Hematopoietic multipotent progenitor cell treated with erythropoietin and hydrocortisone succinate and interleukin-3 and kit ligand, for 4 days (in vitro differentiated cells): ENCODE data around the gene RIMBP2.

Experiments used
- DNase-seq: peaks from one replicate; pipeline ENCODE4 v3.0.0-alpha.2; 2015

RIMBP2 gene

DNA sequence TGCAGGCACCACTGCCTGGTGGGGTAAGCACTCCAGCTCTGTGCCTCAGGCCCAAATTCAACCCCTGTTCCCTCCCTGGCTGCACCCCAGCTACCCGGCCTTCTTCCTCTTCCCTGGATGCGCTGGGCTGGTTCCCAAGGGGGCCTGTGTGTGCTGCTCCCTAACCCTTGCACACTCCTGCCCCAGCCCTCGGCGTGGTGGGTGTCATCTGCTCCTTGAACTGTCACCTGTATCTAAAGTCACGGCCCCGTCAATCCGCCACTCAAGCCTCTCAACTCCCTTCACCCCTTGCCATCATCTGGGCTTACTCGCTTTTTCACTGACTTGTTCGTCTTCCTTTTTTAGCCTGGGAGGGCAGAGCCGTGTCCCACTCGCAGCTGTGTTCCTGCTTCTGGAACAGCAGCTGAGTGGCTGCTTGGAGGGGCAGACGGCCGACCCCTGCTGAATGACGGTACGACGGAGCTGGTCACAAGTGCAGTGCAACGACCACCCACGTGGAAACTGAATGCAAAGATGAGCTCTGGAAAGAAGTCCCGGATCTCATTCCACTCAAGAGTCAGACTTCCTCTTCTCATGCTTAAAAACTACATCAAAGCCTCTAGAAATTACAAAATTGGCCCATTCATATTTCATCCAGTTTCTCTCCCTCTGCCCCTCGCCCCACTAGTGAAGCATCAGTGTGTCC lies 239.5 kb downstream of the RIMBP2 start:
- no peak for DNase-seq

DNA sequence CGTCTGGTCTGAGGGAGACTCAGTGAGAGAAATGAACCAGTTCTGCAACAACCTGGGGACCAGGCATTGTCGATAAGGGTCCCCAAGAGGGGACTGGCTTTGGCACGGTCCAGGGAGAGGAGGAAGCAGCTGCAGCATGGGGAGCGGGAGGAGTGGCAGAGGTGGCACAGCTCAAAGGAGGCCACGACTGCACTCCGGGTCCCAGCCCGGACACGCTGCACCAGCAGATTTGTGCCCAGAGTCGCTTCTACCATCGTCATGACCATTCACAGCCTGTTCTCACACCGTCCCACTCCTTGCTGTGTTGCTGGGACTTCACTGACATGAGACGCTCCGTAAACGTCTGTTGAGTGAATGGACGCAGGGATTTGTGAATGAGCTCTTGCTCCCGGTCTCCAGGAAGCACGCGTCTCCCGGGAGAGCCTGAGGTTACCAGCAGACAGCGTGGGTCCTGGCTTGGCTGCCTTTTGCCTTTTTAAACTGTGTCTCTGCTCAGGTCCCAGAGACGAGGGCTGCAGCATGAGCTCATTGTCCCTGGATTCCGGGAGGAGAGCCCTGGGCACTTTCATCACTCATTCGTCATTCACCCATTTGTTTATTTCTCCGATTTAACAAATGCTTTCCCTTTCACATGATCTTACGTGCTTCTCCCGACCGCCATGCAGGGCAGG lies 241.4 kb downstream of the RIMBP2 start:
- no peak for DNase-seq

GRCh38 chr12:130473266-130473665 lies 242.8 kb downstream of the RIMBP2 start:
- DNase-seq: no peak

- no peak for DNase-seq
Observed at GRCh38 chr12:130470969-130471368, 245.1 kb downstream of the RIMBP2 start.

- DNase-seq: no peak
Observed at GRCh38 chr12:130469552-130469951, 246.5 kb downstream of the RIMBP2 start.

DNA sequence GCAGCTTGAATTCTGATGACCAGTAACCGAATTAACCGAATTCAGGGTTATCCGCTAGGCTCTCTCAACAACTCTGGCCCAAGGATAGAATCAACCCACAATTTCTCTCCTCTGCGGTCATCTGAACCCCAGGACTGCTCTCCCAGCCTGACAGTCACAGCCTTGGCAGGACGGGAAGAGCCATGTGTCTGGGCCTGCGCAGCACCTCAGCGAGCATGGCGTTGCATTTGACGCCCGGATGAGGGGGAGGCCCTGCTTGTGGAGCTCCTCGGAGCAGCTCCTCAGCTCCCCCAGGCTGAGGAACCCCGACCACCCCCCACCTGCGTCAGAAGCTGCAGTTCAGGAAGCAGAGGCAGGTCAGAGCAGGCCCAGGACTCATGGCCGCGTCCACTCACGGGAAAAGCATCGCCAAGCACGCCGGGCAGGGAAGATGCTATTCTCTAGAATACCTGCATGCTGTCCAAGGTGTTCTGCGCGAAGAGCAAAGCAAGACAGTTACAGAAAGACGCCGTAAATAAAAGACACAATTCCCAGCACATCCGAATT lies 247.3 kb downstream of the RIMBP2 start:
- DNase-seq: no peak

GRCh38 chr12:130468186-130468585 lies 247.9 kb downstream of the RIMBP2 start:
- DNase-seq: no peak

DNA sequence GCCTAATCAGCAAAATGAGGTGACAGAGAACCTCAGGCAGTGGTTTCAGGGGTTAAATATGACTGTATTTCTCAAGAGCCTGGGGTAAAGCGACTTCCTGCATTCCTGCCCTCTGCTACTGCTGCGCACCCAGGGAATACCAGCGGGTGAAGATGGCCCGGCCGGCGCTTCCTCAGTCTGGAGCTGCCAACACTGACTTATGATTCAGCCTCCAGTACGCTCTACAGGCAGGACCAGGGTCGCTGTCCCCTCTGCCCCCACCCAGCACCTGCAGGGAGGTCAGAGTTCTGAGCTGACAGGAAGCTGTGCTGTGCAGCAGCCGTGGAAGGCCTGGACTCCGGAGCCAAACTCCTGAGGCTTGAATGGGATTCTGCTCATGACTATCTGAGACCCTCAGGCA lies 250.5 kb downstream of the RIMBP2 start:
- no peak for DNase-seq

- no peak for DNase-seq
Observed at GRCh38 chr12:130465046-130465445, 251.1 kb downstream of the RIMBP2 start.

- DNase-seq: peak; percentile 20
Observed at GRCh38 chr12:130463818-130464670, 252.1 kb downstream of the RIMBP2 start.

DNA sequence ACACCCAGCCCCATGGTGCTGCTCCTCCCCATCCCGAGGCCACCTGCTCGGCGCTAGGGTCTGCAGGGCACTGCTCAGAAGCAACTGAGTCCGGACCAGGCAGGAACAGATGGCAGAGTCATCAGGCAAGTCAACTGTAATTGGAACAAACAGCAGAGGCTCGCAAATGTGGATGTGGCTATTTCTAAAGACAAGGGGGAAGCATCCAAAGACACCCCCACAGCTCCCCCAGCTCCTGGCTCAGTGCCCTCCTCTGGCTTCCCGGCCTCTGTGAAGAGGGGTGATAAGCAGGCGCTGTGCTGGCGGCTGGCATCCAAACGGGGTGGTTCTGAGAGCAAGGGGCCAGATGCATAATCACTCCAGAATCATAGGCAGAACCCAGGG lies 252.8 kb downstream of the RIMBP2 start:
- no peak for DNase-seq

- no peak for DNase-seq
Observed at GRCh38 chr12:130462558-130463274, 253.4 kb downstream of the RIMBP2 start.

- DNase-seq: peak; percentile 3
Observed at GRCh38 chr12:130461839-130462557, 254.1 kb downstream of the RIMBP2 start.

- DNase-seq: no peak
Observed at GRCh38 chr12:130461447-130461815, 254.7 kb downstream of the RIMBP2 start.

GRCh38 chr12:130460611-130461446 lies 255.3 kb downstream of the RIMBP2 start:
- DNase-seq: no peak

DNA sequence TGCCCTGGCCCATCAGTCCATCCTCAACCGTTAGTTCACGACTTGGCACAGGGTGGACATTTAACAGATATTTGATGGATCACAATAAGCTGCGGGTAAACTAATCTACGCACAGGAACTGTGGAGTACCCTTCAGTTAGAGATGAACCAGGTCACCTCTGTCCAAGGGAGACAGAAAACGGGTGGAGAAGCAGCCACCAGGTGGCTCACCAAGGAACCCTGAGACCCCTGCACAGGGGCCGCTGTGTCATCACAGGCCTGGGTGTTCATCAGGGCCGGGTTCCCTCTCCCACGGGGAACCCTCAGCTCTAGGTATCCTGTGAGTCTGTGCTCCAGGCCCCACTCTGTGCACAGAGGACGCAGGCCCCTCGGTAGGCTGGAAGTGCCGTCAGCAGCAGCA lies 256.2 kb downstream of the RIMBP2 start:
- no peak for DNase-seq

- no peak for DNase-seq
Observed at GRCh38 chr12:130458341-130458740, 257.8 kb downstream of the RIMBP2 start.

GRCh38 chr12:130457215-130457614 lies 258.9 kb downstream of the RIMBP2 start:
- no peak for DNase-seq

DNA sequence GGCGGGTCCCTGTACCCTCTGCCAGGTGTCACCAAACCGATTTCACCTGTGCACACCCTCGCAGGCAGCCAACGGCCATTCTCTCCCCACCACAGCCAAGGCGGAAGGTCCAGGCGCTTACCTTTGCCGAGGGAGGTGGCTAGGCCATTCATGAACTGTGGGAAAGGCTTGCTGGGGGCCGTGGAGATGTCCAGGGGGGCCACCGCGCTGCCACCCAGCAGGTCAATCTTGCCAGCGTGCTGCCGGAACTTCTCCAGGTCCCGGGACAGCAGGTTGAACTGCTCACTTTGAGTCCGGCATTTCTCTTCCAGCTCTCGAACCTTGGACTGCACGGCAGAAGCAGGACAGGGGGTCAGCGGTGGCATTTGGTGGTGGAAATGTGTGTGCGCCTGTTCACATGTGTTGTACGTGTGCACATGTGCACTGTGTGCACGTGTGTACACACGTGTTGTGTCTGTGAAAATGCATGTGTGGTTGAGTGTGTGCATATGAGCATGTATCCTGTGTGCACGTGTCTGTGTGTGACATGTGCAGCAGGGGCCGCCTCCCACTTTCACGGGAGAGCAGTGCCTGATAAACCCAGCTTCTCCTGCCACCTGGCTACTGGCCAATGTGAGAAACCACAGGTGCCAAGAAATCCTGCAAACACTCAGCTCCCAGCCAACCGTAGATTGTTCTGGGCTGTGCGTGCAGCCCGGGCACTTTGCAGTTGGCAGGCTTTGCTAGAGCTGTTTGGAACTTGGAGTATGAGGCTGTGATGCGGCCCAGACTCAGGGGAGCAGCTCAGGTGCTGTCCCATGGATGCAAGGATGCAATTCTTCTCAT lies 259.5 kb downstream of the RIMBP2 start:
- peak; percentile 6 for DNase-seq

- DNase-seq: no peak
Observed at GRCh38 chr12:130455161-130455560, 260.9 kb downstream of the RIMBP2 start.
